Measurements from ENCODE around the gene LHPP.

LHPP gene

GRCh38 chr10:124595143-124595883, 133.7 kb downstream of the LHPP start:
- no peak for DNase-seq (ENCODE audit: low read depth)

- DNase-seq (ENCODE audit: low read depth), result no peak
Measured at GRCh38 chr10:124596116-124596785, 134.6 kb downstream of the LHPP start.

- DNase-seq (ENCODE audit: low read depth), result no peak
Measured at GRCh38 chr10:124596962-124597845, 135.6 kb downstream of the LHPP start.

- DNase-seq (ENCODE audit: low read depth), result no peak
Measured at GRCh38 chr10:124597846-124598165, 136.2 kb downstream of the LHPP start.

GRCh38 chr10:124598196-124598595, 136.6 kb downstream of the LHPP start:
- no peak for DNase-seq (ENCODE audit: low read depth)

- DNase-seq (ENCODE audit: low read depth), result no peak
Measured at GRCh38 chr10:124598773-124599587, 137.4 kb downstream of the LHPP start.

- DNase-seq (ENCODE audit: low read depth), result no peak
Measured at GRCh38 chr10:124599588-124600050, 138.0 kb downstream of the LHPP start.

GRCh38 chr10:124600051-124600880, 138.6 kb downstream of the LHPP start:
- DNase-seq (ENCODE audit: low read depth), result no peak

- DNase-seq (ENCODE audit: low read depth), result no peak
Measured at GRCh38 chr10:124601016-124601415, 139.4 kb downstream of the LHPP start.

- DNase-seq (ENCODE audit: low read depth), result no peak
Measured at GRCh38 chr10:124601431-124602120, 140.0 kb downstream of the LHPP start.

- no peak for DNase-seq (ENCODE audit: low read depth)
Measured at GRCh38 chr10:124602121-124602561, 140.5 kb downstream of the LHPP start.

- DNase-seq (ENCODE audit: low read depth), result no peak
Measured at GRCh38 chr10:124602646-124603365, 141.2 kb downstream of the LHPP start.

- DNase-seq (ENCODE audit: low read depth), result no peak
Measured at GRCh38 chr10:124603376-124604213, 142.0 kb downstream of the LHPP start.

GRCh38 chr10:124604214-124605000, 142.8 kb downstream of the LHPP start:
- no peak for DNase-seq (ENCODE audit: low read depth)

GRCh38 chr10:124605001-124605370, 143.4 kb downstream of the LHPP start:
- no peak for DNase-seq (ENCODE audit: low read depth)

- DNase-seq (ENCODE audit: low read depth), result no peak
Measured at GRCh38 chr10:124605481-124605855, 143.8 kb downstream of the LHPP start.

GRCh38 chr10:124605856-124606812, 144.5 kb downstream of the LHPP start:
- no peak for DNase-seq (ENCODE audit: low read depth)

All from EH (cell line).